PC-3 (cell line): ENCODE data around the gene MTMR2.

ENCODE experiments used
- CTCF ChIP-seq: fragments of 300-600 bp; sonication (generic); conservative IDR thresholded peaks from 2 replicates; pipeline ENCODE4 v1.5.1; 2017; ENCODE audit warnings: antibody characterized with exemption, low read depth, mild to moderate bottlenecking, low read length
- EZH2 ChIP-seq: fragments of 300-600 bp; sonication (generic); IDR thresholded peaks from one replicate; pipeline ENCODE4 v1.6.1; 2017; ENCODE audit warnings: antibody characterized with exemption, mild to moderate bottlenecking, low read length; ENCODE audit not compliant: unreplicated experiment
- EZH2phosphoT487 ChIP-seq: fragments of 300-600 bp; sonication (generic); IDR thresholded peaks from 2 replicates; pipeline ENCODE4 v1.6.1; 2018; ENCODE audit warnings: mild to moderate bottlenecking, antibody characterized with exemption, low read length, borderline replicate concordance

GRCh38 chr11:95827696-95828095, 96.2 kb downstream of the MTMR2 start:
- TF ChIP-seq CTCF (no peak), EZH2 (no peak), EZH2phosphoT487 (no peak)
